Smooth muscle cell (in vitro differentiated cells): Measurements from ENCODE around the gene IFNW1. TPM values are rescaled to one million over a fixed set of nuclear protein-coding genes. Genes with fewer than 3 reads are reported as not detected.
"Not testable (repeated sequence)": the region's sequence is repeated elsewhere in the genome, so short reads cannot be mapped to it uniquely, and the experiment has no call there.

ENCODE experiments used
- DNase-seq: peaks from one replicate; lab custom pipeline; 2025; ENCODE audit not compliant: unreplicated experiment; lab: John Stamatoyannopoulos, UW
- H2AFZ ChIP-seq: fragments of 200-600 bp; sonication (generic); 2 replicates; pipeline ENCODE4 v1.6.0; 2016; ENCODE audit warnings: antibody characterized with exemption, low read depth, mild to moderate bottlenecking
- H3F3A ChIP-seq: fragments of 200-600 bp; sonication (generic); 2 replicates; pipeline ENCODE4 v1.6.0; 2017; ENCODE audit warnings: antibody characterized with exemption, low read depth
- H3K27ac ChIP-seq: fragments of 200-600 bp; sonication (generic); 2 replicates; pipeline ENCODE4 v1.5.1; 2016; ENCODE audit warnings: low read depth, mild to moderate bottlenecking
- H3K27me3 ChIP-seq: fragments of 200-600 bp; sonication (generic); 2 replicates; pipeline ENCODE4 v1.6.1; 2016; ENCODE audit warnings: low read depth, mild to moderate bottlenecking
- H3K36me3 ChIP-seq: fragments of 200-600 bp; sonication (generic); 2 replicates; pipeline ENCODE4 v1.5.1; 2016; ENCODE audit warnings: low read depth
- H3K4me1 ChIP-seq: fragments of 200-600 bp; sonication (generic); 2 replicates; pipeline ENCODE4 v1.5.1; 2016; ENCODE audit warnings: low read depth
- H3K4me2 ChIP-seq: fragments of 200-600 bp; sonication (generic); 2 replicates; pipeline ENCODE4 v1.6.0; 2016; ENCODE audit warnings: mild to moderate bottlenecking
- H3K4me3 ChIP-seq: fragments of 200-600 bp; sonication (generic); 2 replicates; pipeline ENCODE4 v1.5.1; 2016; ENCODE audit warnings: mild to moderate bottlenecking
- H3K79me2 ChIP-seq: fragments of 200-600 bp; sonication (generic); 2 replicates; pipeline ENCODE4 v1.6.0; 2016; ENCODE audit warnings: low read depth, mild to moderate bottlenecking
- H3K9ac ChIP-seq: fragments of 200-600 bp; sonication (generic); 2 replicates; pipeline ENCODE4 v1.6.0; 2016; ENCODE audit warnings: low read depth
- H3K9me3 ChIP-seq: fragments of 200-600 bp; sonication (generic); replicated peaks from 2 replicates; pipeline ENCODE4 v1.5.1; 2016; ENCODE audit warnings: low read depth
- H4K20me1 ChIP-seq: fragments of 200-600 bp; sonication (generic); 2 replicates; pipeline ENCODE4 v1.6.0; 2016; ENCODE audit warnings: low read depth
- WGBS: methylation state at CpG from one replicate; pipeline ENCODE4 v1.1.7; 2016; ENCODE audit warnings: low lambda C conversion rate; 5-methylcytosine and 5-hydroxymethylcytosine counted together
- polyA plus RNA-seq: library from polyadenylated mRNA; unstranded; fragments of >200 nt; fragmentation: Nextera tagmentation; extraction: Ambion mirVana; gene quantifications from 2 replicates; pipeline ENCODE4 v1.2.1, GENCODE V29; 2016
- total RNA-seq: library from RNA; depleted of rRNA; stranded (reverse); fragments of >200 nt; gene quantifications from 2 replicates; pipeline ENCODE4 v1.2.3, GENCODE V29; 2014
- TF ChIP-seq, protein P1 (sequence below): fragments of 200-600 bp; sonication (generic); IDR thresholded peaks from 2 replicates; pipeline ENCODE4 v1.5.1; 2017; ENCODE audit warnings: borderline replicate concordance, mild to moderate bottlenecking, antibody characterized with exemption; ENCODE audit not compliant: insufficient read depth, poor library complexity, severe bottlenecking

Gene IFNW1
- total and polyA plus RNA-seq, 2 experiments from 2014 or later, result not detected

- Histone ChIP-seq H3K79me2 (no peaks in the 10 kb centered on the region), H3K27me3 (peaks cover 19% of the 10 kb centered on the region), H3K4me2 (no peak overlapping the region), H3K9me3 (no peaks in the 10 kb centered on the region), H3F3A (no peaks in the 10 kb centered on the region), H3K9ac (no peak overlapping the region), H3K27ac (no peak overlapping the region), H3K4me1 (no peaks in the 10 kb centered on the region), H4K20me1 (no peaks in the 10 kb centered on the region), H3K4me3 (no peak overlapping the region), H2AFZ (no peak overlapping the region), H3K36me3 (no peaks in the 10 kb centered on the region)
- TF ChIP-seq, protein P1, sequence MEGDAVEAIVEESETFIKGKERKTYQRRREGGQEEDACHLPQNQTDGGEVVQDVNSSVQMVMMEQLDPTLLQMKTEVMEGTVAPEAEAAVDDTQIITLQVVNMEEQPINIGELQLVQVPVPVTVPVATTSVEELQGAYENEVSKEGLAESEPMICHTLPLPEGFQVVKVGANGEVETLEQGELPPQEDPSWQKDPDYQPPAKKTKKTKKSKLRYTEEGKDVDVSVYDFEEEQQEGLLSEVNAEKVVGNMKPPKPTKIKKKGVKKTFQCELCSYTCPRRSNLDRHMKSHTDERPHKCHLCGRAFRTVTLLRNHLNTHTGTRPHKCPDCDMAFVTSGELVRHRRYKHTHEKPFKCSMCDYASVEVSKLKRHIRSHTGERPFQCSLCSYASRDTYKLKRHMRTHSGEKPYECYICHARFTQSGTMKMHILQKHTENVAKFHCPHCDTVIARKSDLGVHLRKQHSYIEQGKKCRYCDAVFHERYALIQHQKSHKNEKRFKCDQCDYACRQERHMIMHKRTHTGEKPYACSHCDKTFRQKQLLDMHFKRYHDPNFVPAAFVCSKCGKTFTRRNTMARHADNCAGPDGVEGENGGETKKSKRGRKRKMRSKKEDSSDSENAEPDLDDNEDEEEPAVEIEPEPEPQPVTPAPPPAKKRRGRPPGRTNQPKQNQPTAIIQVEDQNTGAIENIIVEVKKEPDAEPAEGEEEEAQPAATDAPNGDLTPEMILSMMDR, result no peak
- DNase-seq, result no peak
- WGBS, result 92% methylated on average over 3 of the region's 3 CpGs
Observed at GRCh38 chr9:21172156-21172555, 30.5 kb upstream of the IFNW1 start.

GRCh38 chr9:21171351-21171750 lies 29.7 kb upstream of the IFNW1 start:
- no peaks in the 10 kb centered on the region for H4K20me1 ChIP-seq
- no peak overlapping the region for H3K4me3 ChIP-seq
- WGBS, result 70% methylated on average over 1 of the region's 1 CpG
- TF ChIP-seq, protein P1, result no peak
- no peak overlapping the region for H3K27ac ChIP-seq
- H3K27me3 ChIP-seq, result peaks cover 12% of the 10 kb centered on the region
- H2AFZ ChIP-seq, result no peak overlapping the region
- H3F3A ChIP-seq, result no peaks in the 10 kb centered on the region
- H3K4me2 ChIP-seq, result no peak overlapping the region
- H3K9me3 ChIP-seq, result no peaks in the 10 kb centered on the region
- H3K36me3 ChIP-seq, result no peaks in the 10 kb centered on the region
- H3K4me1 ChIP-seq, result no peaks in the 10 kb centered on the region
- no peaks in the 10 kb centered on the region for H3K79me2 ChIP-seq
- no peak overlapping the region for H3K9ac ChIP-seq
- DNase-seq, result no peak

GRCh38 chr9:21166560-21166959 lies 24.9 kb upstream of the IFNW1 start, which contains the start of gene IFNA21:
Gene IFNA21 (minus strand): TSS chr9:21166660. CDS start chr9:21166612, 48 bp downstream.
- not testable (repeated sequence) for H3K4me1 ChIP-seq, H3K4me3 ChIP-seq, DNase-seq, H3K4me2 ChIP-seq, H3F3A ChIP-seq, H3K79me2 ChIP-seq, H3K9me3 ChIP-seq, H3K9ac ChIP-seq, H4K20me1 ChIP-seq, H3K27ac ChIP-seq, H3K36me3 ChIP-seq, H3K27me3 ChIP-seq, H2AFZ ChIP-seq
- WGBS, result 92% methylated on average over 2 of the region's 2 CpGs

GRCh38 chr9:21165516-21165915 lies 23.9 kb upstream of the IFNW1 start:
- Histone ChIP-seq H3K27ac (no peak overlapping the region), H3K4me1 (no peaks in the 10 kb centered on the region), H3K27me3 (no peaks in the 10 kb centered on the region), H2AFZ (no peak overlapping the region), H4K20me1 (no peaks in the 10 kb centered on the region), H3K79me2 (no peaks in the 10 kb centered on the region), H3K9me3 (no peaks in the 10 kb centered on the region), H3K36me3 (no peaks in the 10 kb centered on the region), H3K4me3 (no peak overlapping the region), H3K9ac (no peak overlapping the region), H3K4me2 (no peak overlapping the region), H3F3A (no peaks in the 10 kb centered on the region)
- 100% methylated on average over 1 of the region's 1 CpG for WGBS
- no peak for DNase-seq
- TF ChIP-seq, protein P1, result no peak
